Measurements from ENCODE around the gene GPER1. TPM values are rescaled to one million over a fixed set of nuclear protein-coding genes. Genes with fewer than 3 reads are reported as not detected.

Gene GPER1
- total RNA-seq, 1 donor from 2014 or later: 11.1 TPM

- H3K4me3 ChIP-seq: no peak overlapping the region
- H3K27me3 ChIP-seq: no peaks in the 10 kb centered on the region
- intact Hi-C loops (cut with DNase I): no loop called here
- peaks cover 66% of the 10 kb centered on the region for H3K4me1 ChIP-seq
- TF ChIP-seq CTCF (IDR thresholded peaks at IDR 0.05): no peak
- peak overlapping the region; percentile 44 for H3K27ac ChIP-seq
- ATAC-seq (no peak), DNase-seq (no peak)
- H3K36me3 ChIP-seq: no peaks in the 10 kb centered on the region
- no peaks in the 10 kb centered on the region for H3K9me3 ChIP-seq
Observed at GRCh38 chr7:1049006-1049741, 38.7 kb upstream of the GPER1 start.

- Histone ChIP-seq H3K36me3 (no peaks in the 10 kb centered on the region), H3K27ac (peak overlapping the region; percentile 44), H3K4me1 (peaks cover 70% of the 10 kb centered on the region), H3K4me3 (no peak overlapping the region), H3K27me3 (no peaks in the 10 kb centered on the region), H3K9me3 (no peaks in the 10 kb centered on the region)
- no peak for TF ChIP-seq CTCF (IDR thresholded peaks at IDR 0.05)
- intact Hi-C loops (cut with DNase I): no loop called here
- ATAC-seq: no peak
- DNase-seq: no peak
Observed at GRCh38 chr7:1049801-1050200, 38.1 kb upstream of the GPER1 start.

GRCh38 chr7:1050254-1050906 is 37.5 kb upstream of the GPER1 start:
- no peaks in the 10 kb centered on the region for H3K36me3 ChIP-seq
- peaks cover 69% of the 10 kb centered on the region for H3K4me1 ChIP-seq
- no peak for TF ChIP-seq CTCF (IDR thresholded peaks at IDR 0.05)
- H3K4me3 ChIP-seq: no peak overlapping the region
- no peaks in the 10 kb centered on the region for H3K9me3 ChIP-seq
- ATAC-seq: no peak
- intact Hi-C loops (cut with DNase I): no loop called here
- DNase-seq: no peak
- no peaks in the 10 kb centered on the region for H3K27me3 ChIP-seq
- H3K27ac ChIP-seq: no peak overlapping the region

- DNase-seq (no peak), ATAC-seq (no peak)
- peaks cover 70% of the 10 kb centered on the region for H3K4me1 ChIP-seq
Observed at GRCh38 chr7:1050956-1051690, 36.8 kb upstream of the GPER1 start.

More at GRCh38 chr7:1050956-1051690, 36.8 kb upstream of the GPER1 start:
- no peak for TF ChIP-seq CTCF (IDR thresholded peaks at IDR 0.05)
- intact Hi-C loops (cut with DNase I): no loop called here
- H3K27me3 ChIP-seq: no peaks in the 10 kb centered on the region
- no peaks in the 10 kb centered on the region for H3K36me3 ChIP-seq
- no peaks in the 10 kb centered on the region for H3K9me3 ChIP-seq
- H3K27ac ChIP-seq: peak overlapping the region; percentile 83
- no peak overlapping the region for H3K4me3 ChIP-seq

All from upper lobe of right lung (tissue), 1 donor.